Heart right ventricle (tissue), 16 donors: ENCODE measurements around the gene JAKMIP1. TPM values are rescaled to one million over a fixed set of nuclear protein-coding genes. Genes with fewer than 3 reads are reported as not detected.

ENCODE experiments used
- ATAC-seq, 8 donors: fragments of 200-7000 bp; cut with Tn5 transposase; one replicate each; pipeline ENCODE4 v1.9.1; 2020; ENCODE audit warnings: mild to moderate bottlenecking in 8 of 8, moderate library complexity in 8 of 8, moderate number of reproducible peaks in 1 of 8
- DNase-seq, 2 donors: peaks; one replicate each; pipeline ENCODE4 v3.0.0-alpha.2; 2020
- H3K27ac ChIP-seq, 10 donors: fragments of 200-600 bp; sonication (generic) in 2 of 10; one replicate each; pipeline versions ENCODE4 v1.5.0 to v1.8.0; 2020 to 2022; ENCODE audit warnings: mild to moderate bottlenecking in 3 of 10
- H3K27me3 ChIP-seq, 7 donors: fragments of 200-600 bp; one replicate each; pipeline ENCODE4 v1.8.0; 2021 to 2022; ENCODE audit warnings: mild to moderate bottlenecking in 2 of 7
- H3K36me3 ChIP-seq, 9 donors: fragments of 200-600 bp; sonication (generic) in 1 of 9; one replicate each; pipeline versions ENCODE4 v1.5.0 to v1.8.0; 2020 to 2022; ENCODE audit warnings: mild to moderate bottlenecking in 2 of 9
- H3K4me1 ChIP-seq, 9 donors: fragments of 200-600 bp; sonication (generic) in 1 of 9; one replicate each; pipeline versions ENCODE4 v1.5.0 to v1.8.0; 2020 to 2022; ENCODE audit warnings: mild to moderate bottlenecking in 4 of 9
- H3K4me3 ChIP-seq, 10 donors: fragments of 200-600 bp; sonication (generic) in 2 of 10; one replicate each; pipeline versions ENCODE4 v1.5.0 to v1.8.0; 2020 to 2022; ENCODE audit warnings: mild to moderate bottlenecking in 7 of 10, moderate library complexity in 2 of 10
- H3K9me3 ChIP-seq, 11 donors: fragments of 200-600 bp in 10 of 11; sonication (generic) in 2 of 11; one replicate each; pipeline versions ENCODE4 v1.5.0 to v1.8.0; 2013 to 2022; ENCODE audit warnings: mild to moderate bottlenecking in 2 of 11, control low read depth in 1 of 11, moderate library complexity in 1 of 11
- CTCF ChIP-seq, 9 donors: fragments of 200-600 bp; sonication (generic) in 2 of 9; IDR thresholded peaks; one replicate each; pipeline versions ENCODE4 v1.5.0 to v1.8.0; 2021 to 2022; ENCODE audit warnings: antibody characterized with exemption in 9 of 9, mild to moderate bottlenecking in 5 of 9, moderate library complexity in 1 of 9
- WGBS, 2 donors: extraction: QIAGEN DNeasy Blood & Tissue Kit; methylation state at CpG; one replicate each; pipeline ENCODE4 v1.1.7; 2013; ENCODE audit warnings: inconsistent platforms in 1 of 2; 5-methylcytosine and 5-hydroxymethylcytosine counted together
- intact Hi-C, 10 donors: fragments of 100-400 bp; cut with DNase I; formaldehyde crosslinking; loops; one replicate each; pipeline versions ENCODE4 v1.11.1 to v1.14.2; 2022
- polyA plus RNA-seq, 2 donors: library from polyadenylated mRNA; stranded (reverse); fragments of 200-250 nt; gene quantifications; one replicate each; pipeline ENCODE4 v1.2.3, GENCODE V29; 2013
- total RNA-seq, 10 donors: library from RNA; stranded (reverse); fragmentation: NEBNext Ultra II Directional in 3 of 10; extraction: Animal tissue kit (Norgen Biotek cat#: 25700) in 3 of 10; gene quantifications; one replicate each; pipeline versions ENCODE4 v1.2.1 to v1.2.4, GENCODE V29; 2021 to 2023
- donor health status: Arrhythmogenic right ventricular cardiomyopathy.
- donor health status: ischemic (EF 13 %, LVEDD 7.1; RV severe dilation, severe dysfunction).
- donor health status: healthy with polysubstance abuse.
- donor health status: DM: no; HTN: yes; CAD: no.
- donor health status: DM: no; HTN: no; CAD: no.
- donor health status: ischemic (EF 25% LVEDD 6.9; RV normal size, moderate dysfunction).
- donor health status: ischemic (EF 25% LVEDD 5.7; RV mildly dilated, moderate dysfunction).
- donor health status: healthy.
- donor health status: DM: yes; HTN: yes; CAD: no.
- donor health status: Ischemic cardiomyopathy.
- donor health status: ischemic (EF 35%, LVEDD 5.7; RV mildly dilated, moderate dysfunction).
- donor health status: nonischemic (EF 11% LVEDD 7.7; RV severe dilation, severe dysfunction).
- donor health status: DM: yes; HTN: yes; CAD: no.
- donor health status: PGD.
- donor health status: ischemic (EF 29% LVEDD 5.4; RV normal size, mild dysfunction).
- donor health status: nonischemic (EF 23%, LVEDD 6.1; RV moderate dilation, normal function).

Gene JAKMIP1
- total and polyA plus RNA-seq, 12 donors: 0.04 to 0.76 (median 0.14) TPM; not detected in 8

- H3K4me1 ChIP-seq: peaks cover 0 to 3% (median 0%) of the 10 kb centered on the region in 9 donors
- no peak overlapping the region for H3K4me3 ChIP-seq
- peaks cover 0 to 24% (median 7%) of the 10 kb centered on the region in 7 donors for H3K27me3 ChIP-seq
- ATAC-seq (peak in 3 of 8 donors; percentile 33 to 58 (median 47)), DNase-seq (no peak)
- no peaks in the 10 kb centered on the region for H3K36me3 ChIP-seq
- 71 to 72% methylated on average over 11 of the region's 11 CpGs for WGBS, 2 donors
- H3K27ac ChIP-seq: no peak overlapping the region
- TF ChIP-seq CTCF (IDR thresholded peaks at IDR 0.05): peak in 1 of 9 donors; percentile 19
- intact Hi-C loops: no loop called here
- H3K9me3 ChIP-seq: no peaks in the 10 kb centered on the region
Measured at GRCh38 chr4:6032249-6033244, 167.8 kb downstream of the JAKMIP1 start.

- Histone ChIP-seq H3K9me3 (no peaks in the 10 kb centered on the region), H3K4me3 (no peak overlapping the region), H3K4me1 (peaks cover 0 to 3% (median 0%) of the 10 kb centered on the region in 9 donors), H3K36me3 (no peaks in the 10 kb centered on the region), H3K27ac (no peak overlapping the region), H3K27me3 (peaks cover 0 to 24% (median 7%) of the 10 kb centered on the region in 7 donors)
- ATAC-seq (no peak), DNase-seq (no peak)
- 47% methylated on average over 5 of the region's 5 CpGs for WGBS, 2 donors
- TF ChIP-seq CTCF (IDR thresholded peaks at IDR 0.05): no peak
- intact Hi-C loops: no loop called here
Measured at GRCh38 chr4:6031846-6032245, 168.5 kb downstream of the JAKMIP1 start.

DNA sequence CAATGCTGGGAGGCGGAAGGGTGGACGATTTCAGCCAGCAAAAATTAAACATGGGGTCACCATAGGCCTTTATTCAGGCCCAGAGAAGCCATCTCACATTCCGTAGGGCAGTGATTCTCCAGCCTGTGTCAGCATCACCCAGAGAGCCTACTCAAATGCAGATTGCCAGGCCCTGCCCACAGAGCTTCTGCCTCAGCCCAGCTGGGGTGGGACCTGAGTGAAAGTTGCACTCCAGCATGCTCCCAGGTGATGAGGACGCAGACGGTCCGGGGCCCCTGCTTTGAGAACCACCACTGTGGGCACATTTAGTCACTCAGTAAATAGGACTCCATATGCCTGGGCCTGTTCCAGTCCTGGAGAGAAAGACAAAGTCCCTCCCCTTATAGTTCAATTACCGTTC is 169.7 kb downstream of the JAKMIP1 start:
- H3K4me3 ChIP-seq: no peak overlapping the region
- no peak for TF ChIP-seq CTCF (IDR thresholded peaks at IDR 0.05)
- H3K36me3 ChIP-seq: no peaks in the 10 kb centered on the region
- H3K9me3 ChIP-seq: no peaks in the 10 kb centered on the region
- peaks cover 0 to 3% (median 0%) of the 10 kb centered on the region in 9 donors for H3K4me1 ChIP-seq
- DNase-seq (no peak), ATAC-seq (no peak)
- intact Hi-C loops: no loop called here
- WGBS, 2 donors: 83 to 84% methylated on average over 7 of the region's 7 CpGs
- H3K27me3 ChIP-seq: peaks cover 0 to 24% (median 7%) of the 10 kb centered on the region in 7 donors
- H3K27ac ChIP-seq: no peak overlapping the region

DNA sequence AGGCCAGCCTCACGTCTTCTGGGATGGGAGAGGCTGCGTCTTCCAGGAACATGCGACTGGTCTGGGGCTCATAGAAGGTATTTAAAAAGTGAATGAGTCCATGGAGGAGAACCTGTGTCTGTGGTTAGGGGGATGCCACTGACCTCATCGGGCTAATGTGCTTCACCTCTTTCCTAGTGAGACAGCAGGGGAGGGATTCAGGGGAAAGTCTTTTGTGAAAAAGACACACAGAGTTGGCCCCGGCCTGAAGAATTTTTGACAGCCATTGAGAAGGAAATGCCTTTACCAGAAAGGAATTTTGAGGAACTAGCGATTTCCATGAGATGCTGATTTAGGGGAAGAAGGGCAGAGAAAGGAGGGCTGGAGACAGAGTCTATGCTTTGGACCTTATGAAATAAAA is 171.1 kb downstream of the JAKMIP1 start:
- H3K36me3 ChIP-seq: no peaks in the 10 kb centered on the region
- DNase-seq: no peak
- TF ChIP-seq CTCF (IDR thresholded peaks at IDR 0.05): no peak
- ATAC-seq: no peak
- H3K4me1 ChIP-seq: peaks cover 0 to 3% (median 0%) of the 10 kb centered on the region in 9 donors
- no peak overlapping the region for H3K27ac ChIP-seq
- H3K4me3 ChIP-seq: no peak overlapping the region
- intact Hi-C loops: no loop called here
- peaks cover 0 to 24% (median 7%) of the 10 kb centered on the region in 7 donors for H3K27me3 ChIP-seq
- no peaks in the 10 kb centered on the region for H3K9me3 ChIP-seq
- 61 to 65% methylated on average over 6 of the region's 6 CpGs for WGBS, 2 donors
